H1 (cell line): ENCODE data around the gene FOXE1.

Experiments
- BCL11A ChIP-seq, 2 experiments: IDR thresholded peaks; one replicate each; pipeline ENCODE4 v1.6.1; 2011; ENCODE audit warnings: low read depth in 2 of 2, low read length in 2 of 2, mild to moderate bottlenecking in 2 of 2
- CEBPB ChIP-seq: IDR thresholded peaks from 2 replicates; pipeline ENCODE4 v1.6.1; 2012; ENCODE audit warnings: low read depth, low read length
- CREB1 ChIP-seq: IDR thresholded peaks from 2 replicates; pipeline ENCODE4 v1.6.1; 2012; ENCODE audit warnings: inconsistent platforms
- CTCF ChIP-seq, 3 experiments: IDR thresholded peaks; 1 replicate in 2 of 3; 2 replicates in 1 of 3; pipeline versions ENCODE4 v1.5.1 to v1.6.1; 2011; ENCODE audit warnings: low read length in 3 of 3, mild to moderate bottlenecking in 3 of 3, inconsistent platforms in 2 of 3, low read depth in 1 of 3, moderate library complexity in 1 of 3; ENCODE audit not compliant: insufficient read depth in 1 of 3; ENCODE audit errors: control extremely low read depth in 1 of 3
- EGR1 ChIP-seq: IDR thresholded peaks from 2 replicates; pipeline ENCODE4 v1.6.1; 2011; ENCODE audit warnings: low read depth, low read length, borderline replicate concordance
- GABPA ChIP-seq: IDR thresholded peaks from 2 replicates; pipeline ENCODE4 v1.6.1; 2011; ENCODE audit warnings: mild to moderate bottlenecking, low read length, moderate library complexity, borderline replicate concordance; ENCODE audit not compliant: insufficient read depth
- MAX ChIP-seq: IDR thresholded peaks from 2 replicates; pipeline ENCODE4 v1.6.1; 2012; ENCODE audit warnings: inconsistent platforms
- POLR2AphosphoS5 ChIP-seq: IDR thresholded peaks from 2 replicates; pipeline ENCODE4 v1.6.1; 2011; ENCODE audit warnings: low read depth, low read length
- SIN3A ChIP-seq, 2 experiments: IDR thresholded peaks in 1 of 2; conservative IDR thresholded peaks in 1 of 2; 2 replicates each; pipeline ENCODE4 v1.6.1; 2011 to 2012; ENCODE audit warnings: low read length in 2 of 2, improper control_type of control experiment in 1 of 2, low read depth in 1 of 2, mild to moderate bottlenecking in 1 of 2

GRCh38 chr9:97858393-97858713 is 5.3 kb downstream of the FOXE1 start:
- TF ChIP-seq SIN3A (conservative IDR thresholded peaks at IDR 0.05 in 1 of 2, IDR thresholded peaks at IDR 0.05 in 1 of 2; ENCODE audit: low read depth in 1 of 2, low read length in 2 of 2) (no peak), CEBPB (no peak), CTCF (IDR thresholded peaks at IDR 0.05; ENCODE audit: control extremely low read depth in 1 of 3, insufficient read depth in 1 of 3, low read depth in 1 of 3, low read length in 3 of 3) (no peak), GABPA (no peak), BCL11A (IDR thresholded peaks at IDR 0.05; ENCODE audit: low read depth in 2 of 2, low read length in 2 of 2) (no peak), EGR1 (no peak), CREB1 (no peak), MAX (no peak), POLR2AphosphoS5 (no peak)
